HG03520 (cell line): ENCODE data around the gene CPNE5.

Source experiments
- ATAC-seq: cut with Tn5 transposase; IDR thresholded peaks from one replicate; pipeline ENCODE4 v1.9.1; 2021; ENCODE audit warnings: mild to moderate bottlenecking, moderate library complexity; ENCODE audit not compliant: unreplicated experiment

CPNE5 gene

DNA sequence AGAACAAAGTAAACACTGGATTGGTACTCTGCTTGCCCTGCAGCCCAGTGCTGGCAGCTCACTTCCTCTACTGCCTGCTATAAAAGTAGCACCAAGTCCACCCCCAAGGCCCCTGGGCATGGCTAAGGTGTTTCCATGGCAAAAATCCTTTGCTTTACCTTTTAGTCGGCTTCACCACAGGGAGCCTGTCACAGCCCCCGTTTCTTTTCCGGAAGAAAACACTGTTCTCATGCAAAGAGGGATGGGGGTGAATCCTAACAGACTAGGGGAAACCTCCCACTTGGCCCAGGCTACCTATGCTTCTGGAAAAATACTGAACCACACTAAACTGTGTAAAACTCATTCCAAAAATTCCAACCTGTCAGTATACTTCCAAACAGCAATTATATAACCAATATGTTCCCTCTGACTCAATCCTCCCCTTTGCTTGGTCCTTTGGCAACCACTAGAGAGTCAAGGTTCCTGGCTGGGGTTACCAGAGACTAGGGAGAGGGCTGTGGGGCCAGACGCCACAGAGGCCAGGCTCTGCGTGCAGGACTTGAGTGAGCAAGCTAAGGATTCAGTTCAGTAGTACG is 19.2 kb upstream of the CPNE5 start:
- no peak for ATAC-seq

DNA sequence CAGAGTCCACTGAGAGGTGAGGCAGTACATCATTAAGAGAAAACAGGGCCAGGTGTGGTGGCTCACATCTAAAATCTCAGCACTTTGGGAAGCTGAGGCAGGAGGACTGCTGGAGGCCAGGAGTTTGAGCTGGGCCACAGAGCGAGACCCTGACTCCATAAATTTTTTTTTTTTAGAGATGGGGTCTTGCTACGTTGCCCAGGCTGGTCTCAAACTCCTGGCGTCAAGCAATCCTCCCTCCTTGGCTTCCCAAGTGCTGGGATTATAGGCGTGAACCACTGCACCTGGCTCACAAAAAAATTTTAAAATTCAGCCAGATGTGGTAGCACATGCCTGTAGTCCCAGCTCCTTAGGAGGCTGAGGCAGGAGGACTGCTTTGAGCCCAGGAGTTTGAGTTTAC is 18.1 kb upstream of the CPNE5 start:
- ATAC-seq: no peak

DNA sequence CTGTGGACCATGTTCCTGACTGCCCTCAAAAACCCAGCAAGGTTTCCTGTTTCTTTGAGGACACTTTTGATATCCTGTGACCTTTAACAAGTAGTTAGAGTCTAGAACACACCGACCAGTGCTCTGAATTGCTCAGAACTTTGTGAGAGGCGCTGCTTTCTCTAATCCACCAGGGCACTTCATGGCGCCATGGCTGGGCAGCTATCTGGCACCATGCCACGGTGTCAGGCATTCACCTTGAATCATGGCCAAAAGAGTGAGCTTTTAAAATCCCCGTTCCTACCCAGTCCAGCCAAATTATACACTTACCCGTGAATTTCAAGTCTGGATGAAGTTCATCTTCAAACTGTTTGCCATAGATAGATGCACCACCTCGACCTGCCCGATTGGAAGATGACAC is 17.0 kb upstream of the CPNE5 start:
- no peak for ATAC-seq

DNA sequence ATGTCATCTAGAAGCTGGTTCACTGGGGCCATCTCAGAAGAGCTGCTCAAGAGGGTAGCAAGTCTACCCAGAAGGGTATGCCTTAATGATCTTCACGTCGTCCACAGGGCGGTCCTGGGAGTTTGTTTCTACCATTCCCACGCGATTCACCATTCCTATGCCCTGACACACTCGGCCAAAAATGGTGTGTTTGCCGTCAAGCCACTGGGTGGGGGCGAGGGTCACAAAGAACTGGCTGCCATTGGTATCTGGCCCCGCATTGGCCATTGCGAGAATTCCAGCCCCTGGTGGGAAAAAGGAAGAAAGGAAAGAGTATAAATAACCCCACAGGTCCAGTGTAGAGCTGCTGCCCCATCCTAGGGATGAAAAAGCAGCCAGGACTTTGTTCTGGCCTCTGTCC is 16.5 kb upstream of the CPNE5 start:
- ATAC-seq: no peak

DNA sequence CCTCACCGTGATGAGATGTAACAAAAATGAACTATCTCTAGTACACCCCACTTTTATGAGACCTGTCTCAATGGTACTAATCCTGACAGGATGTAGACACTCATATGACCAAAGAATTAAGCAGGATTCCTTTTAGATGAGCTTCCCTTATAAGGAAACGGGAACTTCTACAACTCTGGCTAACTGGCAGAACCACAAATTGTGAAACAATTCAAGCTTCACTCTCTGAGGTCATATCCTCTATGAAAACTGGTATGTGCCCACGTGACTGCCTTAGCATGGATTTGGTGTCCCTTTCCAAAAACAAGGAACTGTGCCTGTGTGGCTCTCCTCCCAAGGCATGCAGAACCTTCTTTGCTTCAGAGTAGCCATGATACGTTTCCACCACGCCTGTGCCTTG is 14.1 kb upstream of the CPNE5 start:
- ATAC-seq: no peak

DNA sequence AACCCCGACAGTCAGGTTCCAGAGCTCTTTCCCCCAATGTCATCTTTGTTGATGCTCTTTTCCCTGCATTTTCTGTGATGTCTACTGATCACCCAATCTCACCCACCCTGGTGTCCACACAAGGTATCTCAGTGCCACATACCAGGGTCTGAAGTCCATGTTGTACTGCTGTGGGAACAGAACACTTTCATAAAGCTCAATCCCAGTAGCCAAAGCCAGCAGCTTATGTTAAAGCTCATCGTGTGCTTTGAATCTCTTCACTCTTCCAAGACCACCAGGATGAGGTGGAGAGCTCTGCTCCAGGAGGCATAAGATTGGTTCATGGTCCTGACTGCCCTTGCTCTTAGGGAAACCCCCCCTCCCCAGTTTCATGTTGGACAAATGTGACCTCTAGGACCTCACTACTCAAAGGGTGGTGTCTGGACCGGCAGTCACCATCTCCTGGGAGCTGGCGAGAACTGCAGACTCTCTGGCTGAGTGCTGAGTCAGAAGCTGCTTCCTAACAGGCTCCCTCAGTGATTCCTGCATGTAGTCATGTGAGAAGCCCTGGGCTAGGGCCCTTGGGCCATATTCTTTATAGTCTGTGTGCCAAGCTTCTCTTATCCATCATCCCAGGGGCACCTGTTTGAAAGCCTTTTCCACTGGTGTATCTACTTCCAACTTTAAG is 13.4 kb upstream of the CPNE5 start:
- ATAC-seq: no peak

DNA sequence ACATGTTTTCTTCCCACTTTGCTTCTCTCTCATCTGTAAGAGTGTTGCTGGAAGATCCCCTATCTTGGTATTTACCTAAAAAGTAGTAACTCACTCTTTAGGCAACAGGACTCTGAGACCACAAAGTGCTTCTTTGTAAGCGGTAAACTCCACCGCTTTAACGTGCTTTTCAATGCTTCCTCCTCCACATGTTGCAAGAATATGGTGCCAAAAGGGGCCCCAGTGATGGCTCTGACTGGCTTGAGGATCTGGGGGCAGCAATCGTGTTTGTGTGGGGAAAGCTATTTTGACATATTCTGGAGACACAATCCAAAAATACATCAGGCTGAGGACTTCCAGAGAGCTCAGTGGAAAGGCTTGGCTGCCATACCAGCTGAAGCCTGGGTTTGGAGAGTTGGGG is 12.4 kb upstream of the CPNE5 start:
- ATAC-seq: no peak

DNA sequence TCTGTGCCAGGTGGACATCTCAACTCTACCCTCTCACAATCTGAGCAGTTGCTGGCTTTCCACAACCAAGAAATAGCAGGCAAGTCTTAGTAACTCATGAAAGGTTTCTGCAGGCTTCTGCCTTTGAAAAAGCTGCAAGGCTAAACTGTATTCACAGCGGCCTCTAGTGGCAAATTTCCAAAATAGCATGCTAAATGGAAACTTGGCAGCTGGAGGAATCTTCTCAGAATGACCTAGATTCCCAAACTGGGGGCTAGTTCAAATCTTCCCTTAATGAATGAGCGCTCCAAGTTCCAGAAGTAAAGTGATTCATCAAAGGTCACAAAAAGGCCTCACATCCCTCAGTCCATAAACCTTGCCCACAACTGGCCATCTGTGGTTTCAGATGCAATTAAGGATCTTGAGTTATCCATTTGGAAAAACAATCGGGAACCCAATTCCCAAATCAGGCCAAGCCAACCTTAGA is 11.9 kb upstream of the CPNE5 start:
- no peak for ATAC-seq

DNA sequence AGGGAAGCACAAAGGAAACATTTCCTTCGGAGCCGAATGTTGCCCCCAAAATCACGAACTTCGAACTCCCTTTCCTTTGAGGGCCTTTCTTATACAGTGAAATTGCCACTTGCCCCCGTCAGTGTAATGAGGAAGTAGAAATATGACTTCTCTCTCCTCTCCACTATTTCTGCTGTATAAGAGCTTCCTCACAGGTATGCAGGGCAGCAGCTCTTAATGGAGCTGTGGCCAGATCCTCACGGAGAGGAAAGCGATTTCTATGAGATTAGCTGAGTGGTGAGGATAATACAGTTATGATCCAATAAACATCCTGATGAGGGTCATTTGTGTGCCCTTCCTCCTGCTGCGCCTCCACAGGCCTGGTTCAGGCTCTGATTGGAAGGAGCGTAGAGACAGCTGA is 10.8 kb upstream of the CPNE5 start:
- ATAC-seq: no peak

DNA sequence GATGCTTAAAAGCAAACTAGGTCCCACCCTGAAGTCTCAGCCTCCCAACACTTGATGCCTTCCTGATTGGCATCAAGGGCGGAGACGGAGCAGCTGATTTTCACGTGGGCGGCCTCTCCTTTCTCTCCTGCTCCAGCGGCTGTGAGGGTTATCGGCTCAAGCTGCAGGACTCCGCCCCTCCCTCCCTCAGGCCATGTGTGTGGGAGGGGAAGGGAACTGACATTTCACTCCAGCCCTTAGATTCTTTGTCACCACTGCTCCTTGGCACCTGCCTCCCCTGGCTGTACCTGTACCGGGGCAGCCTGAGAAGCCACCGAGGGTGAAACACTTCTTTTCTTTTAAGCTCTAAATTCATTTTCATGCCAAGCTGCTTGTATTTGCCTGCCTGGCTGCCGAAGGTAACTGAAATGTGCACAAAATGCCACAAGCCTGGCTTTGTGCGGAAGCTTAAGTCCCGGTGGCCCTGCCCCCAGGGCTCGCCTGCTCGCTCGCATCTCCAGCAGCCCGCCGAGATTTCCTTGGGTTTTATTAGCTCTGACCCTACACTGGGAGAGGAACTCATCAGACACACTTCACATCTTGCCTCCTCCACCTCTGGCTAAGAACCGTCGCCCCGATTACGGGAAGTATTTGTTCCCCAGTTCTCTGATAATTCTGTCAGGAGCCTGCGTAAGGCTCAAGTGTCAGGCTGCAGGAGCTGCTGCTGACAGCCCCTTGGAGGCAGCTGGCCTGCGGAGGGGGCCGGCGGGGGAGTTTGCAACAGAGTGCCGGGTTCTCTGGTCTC is 9.6 kb upstream of the CPNE5 start:
- ATAC-seq: no peak

DNA sequence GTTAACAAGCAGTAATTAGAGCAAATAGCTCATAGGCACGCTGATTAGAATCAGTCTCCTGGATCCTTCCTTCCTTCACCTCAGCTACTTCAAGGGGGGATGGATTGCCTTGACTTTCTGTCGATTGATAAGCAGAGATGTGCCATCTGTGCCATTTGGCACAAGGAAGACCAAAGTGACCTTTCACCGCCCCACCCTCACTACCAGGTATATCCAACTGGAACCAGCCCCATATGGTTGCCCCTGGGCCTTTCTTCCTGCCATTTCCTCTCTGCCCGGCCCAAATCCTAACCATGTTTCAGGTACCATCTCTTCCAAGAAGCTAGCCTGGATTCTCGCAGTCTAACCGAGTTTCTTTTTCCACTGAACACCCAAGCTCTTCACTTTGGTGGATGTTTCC is 8.7 kb upstream of the CPNE5 start:
- ATAC-seq: no peak

DNA sequence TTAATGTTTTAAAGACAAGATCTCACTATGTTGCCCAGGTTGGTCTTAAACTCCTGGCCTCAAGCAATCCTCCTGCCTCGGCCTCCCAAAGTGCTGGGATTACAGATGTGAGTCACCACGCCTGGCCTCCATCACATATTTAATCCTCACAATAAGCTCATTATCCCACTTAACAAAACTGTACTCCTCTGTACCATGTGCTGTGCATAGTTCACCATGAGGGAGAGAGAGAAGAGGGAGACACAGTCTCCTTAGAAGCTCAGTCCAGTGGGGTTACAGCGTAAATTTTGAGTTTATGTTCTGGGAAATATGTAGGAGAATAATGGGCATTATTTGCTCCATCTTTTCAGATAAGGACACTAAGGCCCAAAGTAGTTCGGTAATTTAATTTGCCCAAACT is 7.9 kb upstream of the CPNE5 start:
- ATAC-seq: no peak

DNA sequence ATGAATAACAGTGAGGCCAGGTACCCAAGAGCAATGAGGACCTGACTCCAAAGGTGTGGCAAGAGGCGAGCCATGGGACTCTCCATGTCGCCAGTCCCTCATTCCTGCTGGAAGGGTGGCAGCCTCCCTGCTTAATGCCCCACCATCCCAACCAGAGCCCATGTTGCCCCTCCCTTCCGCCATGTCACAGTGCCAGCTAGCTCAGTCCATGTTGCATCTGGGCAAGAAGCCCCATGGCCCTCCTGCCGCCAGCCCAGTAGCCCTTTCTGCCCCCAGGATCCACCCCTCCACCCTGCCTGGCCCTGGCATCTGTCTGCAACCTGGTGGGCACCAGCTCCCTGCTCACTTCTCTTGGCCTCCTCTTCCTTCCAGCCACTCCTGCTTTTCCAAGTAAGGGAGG is 6.0 kb upstream of the CPNE5 start:
- ATAC-seq: no peak

DNA sequence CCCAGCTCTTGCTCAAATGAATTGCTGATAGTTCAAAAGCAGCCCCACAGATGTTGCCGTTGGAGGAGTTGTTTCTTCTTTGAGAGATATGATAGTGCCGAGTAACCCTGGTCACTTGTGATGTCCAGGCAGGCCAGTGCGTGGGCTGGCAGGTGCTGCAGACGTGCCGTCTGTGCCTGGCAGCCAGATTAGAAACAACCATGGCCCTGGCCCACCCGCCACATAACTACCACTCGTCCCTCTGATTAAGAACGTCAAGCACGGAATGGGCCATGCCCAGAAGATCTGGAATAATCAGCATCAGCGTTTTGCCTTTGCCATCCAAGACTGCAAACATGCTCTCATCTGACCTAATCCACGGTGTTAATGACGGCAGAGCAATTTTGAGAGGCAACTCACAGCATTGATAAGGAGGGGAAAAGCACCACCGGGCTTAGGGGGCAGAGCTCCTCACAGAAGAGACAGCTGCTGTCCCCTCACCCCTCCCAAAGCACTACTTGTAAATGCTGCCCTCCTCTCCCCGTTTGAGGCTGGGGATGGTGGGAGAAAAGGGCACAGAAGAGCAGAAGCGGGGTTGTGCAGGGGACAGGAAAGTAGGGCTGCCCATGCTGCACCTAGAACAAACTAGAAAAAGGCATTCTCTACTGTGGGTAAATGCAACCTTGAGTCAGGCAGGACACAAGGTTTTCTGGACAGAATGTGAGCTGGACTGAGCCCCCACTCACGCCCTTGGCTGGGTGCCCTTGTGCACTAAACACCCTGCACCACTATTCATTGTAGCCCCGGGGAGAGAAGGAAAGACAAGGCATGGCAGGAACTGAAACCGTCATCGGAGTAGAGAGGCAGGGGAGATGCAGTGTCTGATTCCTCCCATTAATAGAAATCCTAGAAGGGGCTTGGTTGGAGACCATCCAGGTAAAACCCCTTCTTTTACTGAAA is 5.3 kb upstream of the CPNE5 start:
- no peak for ATAC-seq

DNA sequence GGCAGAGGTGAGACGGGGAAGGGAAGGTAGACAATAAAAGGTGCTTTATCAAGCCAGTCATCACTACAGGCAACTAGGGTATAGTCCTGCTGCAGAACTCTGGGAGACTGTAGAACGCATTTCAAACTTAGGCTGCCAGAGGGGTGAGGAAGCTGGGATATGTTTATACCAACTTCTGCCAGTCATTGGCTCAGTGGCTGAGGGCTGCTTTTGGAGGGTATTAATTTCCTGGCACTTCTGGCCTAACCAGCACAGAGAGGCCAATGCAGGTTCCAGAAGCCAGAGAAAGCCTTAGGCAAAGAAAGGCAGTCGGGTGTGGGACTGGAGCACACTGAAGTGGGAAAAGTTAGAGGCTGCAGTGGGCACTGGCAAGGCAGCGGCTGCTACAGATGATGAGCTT is 3.9 kb upstream of the CPNE5 start:
- no peak for ATAC-seq

DNA sequence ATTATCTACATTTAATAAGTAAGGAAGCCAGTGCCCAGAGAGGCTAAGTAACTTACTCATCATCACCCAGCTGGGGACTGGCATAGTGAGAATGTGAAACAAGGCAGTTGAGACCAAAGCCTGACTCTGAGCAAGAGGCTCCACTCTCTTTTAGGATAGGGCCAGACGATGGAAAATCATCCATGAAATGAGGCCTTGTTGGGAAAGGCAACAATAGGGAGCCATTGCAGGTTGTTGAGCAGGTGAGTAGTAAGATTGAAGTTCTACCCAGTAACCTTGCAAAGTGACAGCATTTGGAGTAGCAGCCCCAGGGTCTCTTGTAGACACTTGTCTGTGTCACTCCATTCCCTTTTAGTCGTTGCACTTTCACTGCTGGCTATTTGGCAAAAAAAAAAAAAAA is 2.5 kb upstream of the CPNE5 start:
- ATAC-seq: no peak

DNA sequence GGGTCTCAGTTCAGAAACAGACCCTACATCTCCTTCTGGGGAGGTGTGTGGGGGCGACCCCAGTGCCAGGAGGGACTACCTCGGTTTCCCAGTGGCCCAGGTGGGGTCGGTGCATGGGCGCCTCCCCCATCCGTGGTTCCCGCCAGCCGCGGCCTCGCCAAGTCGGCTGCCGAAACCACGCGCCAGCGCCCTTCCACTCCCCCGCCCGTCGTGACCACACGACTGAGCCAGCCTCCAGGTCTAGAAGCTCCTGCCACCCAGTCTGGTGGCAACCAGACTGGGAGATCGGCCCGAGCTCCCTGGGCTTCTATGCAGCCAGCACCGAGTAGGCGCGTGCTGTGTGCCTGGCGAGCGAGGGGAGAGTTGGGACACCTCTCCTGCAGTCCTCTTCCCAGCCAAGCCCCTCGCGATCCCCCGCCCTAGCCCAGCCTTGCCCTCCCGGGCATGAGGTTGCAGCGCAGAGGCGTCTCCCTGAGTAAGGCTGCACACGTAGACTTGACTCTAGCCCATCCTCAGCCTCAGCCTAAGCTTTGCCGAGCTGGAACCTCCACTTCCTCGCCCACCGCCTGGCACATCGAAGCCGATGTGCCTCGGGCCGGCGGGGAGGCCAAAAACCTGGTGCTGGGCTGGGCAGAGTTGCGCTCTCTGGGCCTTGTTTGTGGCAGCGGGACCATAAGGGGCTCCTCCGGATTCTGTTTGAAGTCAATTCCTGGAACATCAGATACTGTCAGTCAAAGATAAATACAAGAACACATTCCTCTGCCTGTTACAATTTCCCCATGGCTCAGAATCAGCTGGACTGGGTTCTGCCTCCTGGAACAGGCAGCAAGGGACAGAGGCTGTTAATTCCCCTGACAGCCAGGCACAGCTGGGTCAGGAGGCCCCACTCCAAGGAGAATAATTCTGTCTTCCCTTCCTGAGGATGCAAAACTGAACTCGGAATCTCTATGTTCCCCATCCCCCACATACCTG is 1.5 kb upstream of the CPNE5 start:
- ATAC-seq: no peak

DNA sequence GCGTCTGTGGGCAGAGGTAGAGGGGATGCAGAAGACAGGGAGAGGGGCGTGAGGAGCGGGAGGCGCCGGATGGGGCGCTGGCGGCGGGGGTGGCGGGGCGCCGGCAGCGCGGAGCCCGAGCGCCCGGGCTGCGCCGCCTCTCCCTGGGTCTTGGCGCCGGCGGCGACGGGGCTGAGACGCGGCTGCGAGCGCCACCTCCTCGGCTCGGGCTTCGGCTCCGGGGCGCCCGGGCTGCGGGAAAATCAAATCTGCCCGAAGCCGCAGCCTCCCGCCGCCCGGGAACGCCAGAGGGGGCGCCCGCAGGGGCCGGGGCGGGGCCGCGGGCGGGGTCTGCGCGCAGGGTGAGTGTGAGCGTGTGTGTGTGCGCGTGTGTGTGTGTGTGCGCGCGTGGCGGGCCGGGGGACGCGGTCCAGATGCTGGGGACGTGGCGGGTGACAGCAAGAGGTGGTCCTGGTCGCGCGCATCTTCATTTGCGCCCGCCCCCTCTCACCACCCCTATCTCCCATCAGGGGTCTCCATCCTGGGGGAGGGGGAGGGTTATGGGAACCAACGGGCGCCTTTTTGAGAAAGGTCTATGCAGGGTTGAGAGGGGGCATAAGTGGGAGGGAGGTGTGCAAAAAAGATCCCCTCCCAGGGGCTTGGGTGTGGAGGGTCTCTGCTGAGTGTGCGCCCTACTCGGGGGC is 646 bp upstream of the CPNE5 start:
- no peak for ATAC-seq

DNA sequence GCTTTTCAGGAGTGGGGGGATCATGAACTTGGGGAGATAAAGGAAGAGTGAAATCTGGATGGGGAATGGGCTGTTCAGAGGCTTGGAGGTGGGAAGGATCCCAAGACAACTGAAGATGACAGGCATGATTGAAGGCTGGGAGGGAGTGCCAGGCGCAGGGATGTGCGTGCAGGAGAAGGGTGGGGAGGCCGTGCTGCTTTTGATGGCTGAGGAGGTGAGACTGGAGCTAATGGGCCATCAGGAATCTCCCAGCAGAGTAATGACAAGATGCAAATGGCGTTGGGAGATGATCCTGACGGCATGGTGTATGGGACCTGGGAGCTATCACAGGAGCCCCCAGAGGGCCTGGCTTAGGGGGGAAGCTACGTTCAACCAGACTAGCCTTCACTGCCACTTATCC is 1.6 kb downstream of the CPNE5 start:
- ATAC-seq: no peak

DNA sequence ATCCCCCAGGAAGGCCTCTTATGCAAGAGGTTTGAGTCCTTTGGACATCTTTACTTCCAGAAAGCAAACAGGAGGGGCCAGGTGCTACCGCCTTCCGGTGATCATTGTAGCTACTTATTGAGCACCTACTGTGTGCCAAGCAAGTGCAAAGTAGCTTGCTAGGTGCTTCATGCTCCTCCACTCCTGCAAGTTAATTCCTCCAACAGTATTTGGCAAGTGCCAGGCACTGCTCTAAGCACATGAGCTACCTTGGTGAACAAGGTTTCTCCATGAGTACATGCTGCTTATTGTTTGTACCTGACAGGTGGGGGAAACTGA is 2.3 kb downstream of the CPNE5 start:
- ATAC-seq: no peak
